DND-41 (cell line): ENCODE results near the gene TEKT5.

ENCODE experiments used
- ATAC-seq: fragments of 200-7000 bp; cut with Tn5 transposase; 3 replicates; pipeline ENCODE4 v1.9.1; 2021; ENCODE audit warnings: low read depth; ENCODE audit not compliant: insufficient read depth
- DNase-seq: peaks from one replicate; pipeline ENCODE4 v3.0.0-alpha.2; 2020
- H2AFZ ChIP-seq: 2 replicates; pipeline ENCODE4 v1.6.0; 2012; ENCODE audit warnings: low read depth, low read length
- H3K27ac ChIP-seq: 2 replicates; pipeline ENCODE4 v1.5.1; 2012; ENCODE audit warnings: low read length, inconsistent platforms
- H3K27me3 ChIP-seq: fragments of 200-600 bp; sonication (generic); 2 replicates; pipeline ENCODE4 v1.6.0; 2012; ENCODE audit warnings: low read length, mild to moderate bottlenecking, inconsistent platforms; ENCODE audit not compliant: insufficient read depth, poor library complexity
- H3K36me3 ChIP-seq: 2 replicates; pipeline ENCODE4 v1.5.1; 2012; ENCODE audit warnings: low read length, inconsistent platforms; ENCODE audit not compliant: insufficient read depth
- H3K4me1 ChIP-seq: 2 replicates; pipeline ENCODE4 v1.5.1; 2012; ENCODE audit warnings: mild to moderate bottlenecking, low read length; ENCODE audit not compliant: insufficient read depth
- H3K4me2 ChIP-seq: 2 replicates; pipeline ENCODE4 v1.6.0; 2012; ENCODE audit warnings: mild to moderate bottlenecking, moderate library complexity, low read length, inconsistent platforms; ENCODE audit not compliant: insufficient read depth
- H3K4me3 ChIP-seq, 2 experiments: fragments of 200-600 bp in 1 of 2; shearing (Covaris generic) in 1 of 2; 2 replicates each; pipeline ENCODE4 v1.5.1; 2012 to 2016; ENCODE audit warnings: inconsistent platforms in 2 of 2, low read length in 2 of 2, mild to moderate bottlenecking in 2 of 2, low read depth in 1 of 2, moderate library complexity in 1 of 2
- H3K79me2 ChIP-seq: 2 replicates; pipeline ENCODE4 v1.6.0; 2012; ENCODE audit warnings: low read length, inconsistent platforms; ENCODE audit not compliant: insufficient read depth
- H3K9ac ChIP-seq: 2 replicates; pipeline ENCODE4 v1.6.0; 2012; ENCODE audit warnings: low read depth, mild to moderate bottlenecking, inconsistent platforms, low read length, moderate library complexity
- H3K9me3 ChIP-seq: 2 replicates; pipeline ENCODE4 v1.5.1; 2012; ENCODE audit warnings: low read length, moderate library complexity, mild to moderate bottlenecking, inconsistent platforms; ENCODE audit not compliant: insufficient read depth, severe bottlenecking
- H4K20me1 ChIP-seq: 2 replicates; pipeline ENCODE4 v1.6.0; 2012; ENCODE audit warnings: low read length; ENCODE audit not compliant: insufficient read depth
- EZH2 ChIP-seq: IDR thresholded peaks from 3 replicates; pipeline ENCODE4 v1.6.1; 2012; ENCODE audit warnings: borderline replicate concordance, low read depth, mild to moderate bottlenecking, moderate library complexity, low read length, inconsistent platforms; ENCODE audit not compliant: severe bottlenecking
- TF ChIP-seq, protein P1 (sequence below): IDR thresholded peaks from 2 replicates; pipeline ENCODE4 v1.5.1; 2012; ENCODE audit warnings: borderline replicate concordance, low read length, moderate library complexity, mild to moderate bottlenecking; ENCODE audit not compliant: poor library complexity, severe bottlenecking; ENCODE audit errors: extremely low read depth

TEKT5 gene

DNA sequence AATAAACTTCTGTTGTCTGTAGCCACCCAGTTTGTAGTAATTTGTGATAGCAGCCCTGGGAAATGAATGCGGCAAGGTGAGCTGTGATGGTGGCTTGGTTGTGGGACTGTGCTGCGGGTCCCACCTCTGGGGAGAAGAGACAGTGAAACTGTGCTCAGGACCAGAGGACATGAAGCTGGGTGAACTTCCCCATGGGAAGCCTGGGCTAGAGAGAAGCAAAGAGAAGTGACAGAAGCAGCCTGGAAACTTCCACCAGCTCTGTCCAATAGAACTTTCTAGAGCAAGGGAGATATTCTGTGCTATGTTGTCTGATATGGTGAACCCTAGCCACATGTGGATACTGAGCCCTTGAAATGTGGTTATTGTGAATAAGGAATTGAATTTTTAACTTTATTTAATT, 62.8 kb downstream of the TEKT5 start:
- H3K9ac ChIP-seq = no peak overlapping the region
- no peak overlapping the region for H3K4me2 ChIP-seq
- H3K4me3 ChIP-seq = no peak overlapping the region
- no peaks in the 10 kb centered on the region for H3K36me3 ChIP-seq
- no peaks in the 10 kb centered on the region for H4K20me1 ChIP-seq
- no peak overlapping the region for H3K27ac ChIP-seq
- H2AFZ ChIP-seq = no peak overlapping the region
- no peaks in the 10 kb centered on the region for H3K79me2 ChIP-seq
- peaks cover 3% of the 10 kb centered on the region for H3K27me3 ChIP-seq
- H3K4me1 ChIP-seq = no peaks in the 10 kb centered on the region
- DNase-seq = no peak
- no peak for ATAC-seq
- TF ChIP-seq, protein P1, sequence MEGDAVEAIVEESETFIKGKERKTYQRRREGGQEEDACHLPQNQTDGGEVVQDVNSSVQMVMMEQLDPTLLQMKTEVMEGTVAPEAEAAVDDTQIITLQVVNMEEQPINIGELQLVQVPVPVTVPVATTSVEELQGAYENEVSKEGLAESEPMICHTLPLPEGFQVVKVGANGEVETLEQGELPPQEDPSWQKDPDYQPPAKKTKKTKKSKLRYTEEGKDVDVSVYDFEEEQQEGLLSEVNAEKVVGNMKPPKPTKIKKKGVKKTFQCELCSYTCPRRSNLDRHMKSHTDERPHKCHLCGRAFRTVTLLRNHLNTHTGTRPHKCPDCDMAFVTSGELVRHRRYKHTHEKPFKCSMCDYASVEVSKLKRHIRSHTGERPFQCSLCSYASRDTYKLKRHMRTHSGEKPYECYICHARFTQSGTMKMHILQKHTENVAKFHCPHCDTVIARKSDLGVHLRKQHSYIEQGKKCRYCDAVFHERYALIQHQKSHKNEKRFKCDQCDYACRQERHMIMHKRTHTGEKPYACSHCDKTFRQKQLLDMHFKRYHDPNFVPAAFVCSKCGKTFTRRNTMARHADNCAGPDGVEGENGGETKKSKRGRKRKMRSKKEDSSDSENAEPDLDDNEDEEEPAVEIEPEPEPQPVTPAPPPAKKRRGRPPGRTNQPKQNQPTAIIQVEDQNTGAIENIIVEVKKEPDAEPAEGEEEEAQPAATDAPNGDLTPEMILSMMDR = no peak
- no peak for TF ChIP-seq EZH2
- no peaks in the 10 kb centered on the region for H3K9me3 ChIP-seq

DNA sequence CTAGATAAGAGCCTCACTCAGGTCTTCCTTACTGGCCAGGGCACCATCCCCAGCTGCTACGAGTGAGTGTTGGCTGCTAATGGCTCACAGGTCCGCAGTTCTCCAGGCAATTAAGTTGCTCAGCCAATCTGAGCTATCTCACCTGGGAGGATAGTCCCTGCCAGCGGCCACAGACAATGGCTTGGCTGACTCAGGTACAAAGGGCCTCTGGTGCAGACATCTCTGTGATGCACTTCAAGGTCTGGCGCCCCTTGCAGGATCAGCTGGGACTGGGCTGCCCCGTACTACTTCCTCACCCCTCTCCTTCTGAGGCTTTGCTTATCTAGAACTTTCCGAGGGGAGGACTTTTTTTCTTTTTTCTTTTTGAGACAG, 65.2 kb downstream of the TEKT5 start:
- ATAC-seq = no peak
- H3K9ac ChIP-seq = no peak overlapping the region
- no peak overlapping the region for H3K27ac ChIP-seq
- DNase-seq = no peak
- TF ChIP-seq EZH2 = no peak
- TF ChIP-seq, protein P1 = no peak
- H3K9me3 ChIP-seq = no peaks in the 10 kb centered on the region
- no peaks in the 10 kb centered on the region for H4K20me1 ChIP-seq
- H3K4me1 ChIP-seq = no peaks in the 10 kb centered on the region
- no peak overlapping the region for H2AFZ ChIP-seq
- no peak overlapping the region for H3K4me2 ChIP-seq
- no peak overlapping the region for H3K4me3 ChIP-seq
- no peaks in the 10 kb centered on the region for H3K79me2 ChIP-seq
- H3K27me3 ChIP-seq = peaks cover 2% of the 10 kb centered on the region
- H3K36me3 ChIP-seq = no peaks in the 10 kb centered on the region

DNA sequence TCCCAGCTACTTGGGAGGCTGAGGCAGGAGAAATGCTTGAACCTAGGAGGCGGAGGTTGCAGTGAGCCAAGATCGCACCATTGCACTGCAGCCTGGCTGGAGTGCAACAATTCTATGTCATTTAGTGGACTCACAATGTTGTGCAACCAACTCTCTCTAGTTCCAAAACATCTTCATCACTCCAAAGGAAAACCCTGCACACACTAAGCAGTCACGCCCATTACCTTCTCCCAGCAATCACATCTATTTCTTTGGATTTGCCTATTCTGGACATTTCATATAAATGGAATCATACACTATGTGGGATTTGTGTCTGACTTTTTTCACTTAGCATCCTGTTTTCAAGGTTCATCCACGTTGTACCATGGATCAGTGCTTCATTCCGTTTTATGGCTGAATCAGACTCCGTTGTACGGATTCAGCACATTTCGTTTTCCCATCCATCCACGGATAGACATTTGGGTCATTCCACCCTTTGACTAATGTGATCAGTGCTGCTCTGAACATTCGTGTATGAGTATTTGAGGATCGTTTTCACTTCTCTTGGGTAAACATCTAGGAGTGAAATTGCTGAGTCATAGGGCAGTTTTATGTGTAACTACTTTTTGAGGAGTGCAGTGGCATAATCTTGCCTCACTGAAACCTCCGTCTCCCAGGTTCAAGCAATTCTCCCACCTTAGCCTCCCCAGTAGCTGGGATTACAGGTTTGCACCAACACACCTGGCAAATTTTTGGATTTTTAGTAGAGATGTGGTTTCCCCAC, 69.0 kb downstream of the TEKT5 start:
- Histone ChIP-seq H2AFZ (no peak overlapping the region), H3K9me3 (no peaks in the 10 kb centered on the region), H3K36me3 (no peaks in the 10 kb centered on the region), H3K27me3 (no peaks in the 10 kb centered on the region), H3K4me1 (no peaks in the 10 kb centered on the region), H3K79me2 (no peaks in the 10 kb centered on the region), H4K20me1 (no peaks in the 10 kb centered on the region), H3K9ac (no peak overlapping the region), H3K4me2 (no peak overlapping the region), H3K4me3 (no peak overlapping the region), H3K27ac (no peak overlapping the region)
- no peak for TF ChIP-seq EZH2
- TF ChIP-seq, protein P1 = no peak
- DNase-seq = no peak
- ATAC-seq = no peak
